Endothelial cell (in vitro differentiated cells): ENCODE measurements around the gene PGM2L1. TPM values are rescaled to one million over a fixed set of nuclear protein-coding genes. Genes with fewer than 3 reads are reported as not detected.
"Not testable (repeated sequence)": the region's sequence is repeated elsewhere in the genome, so short reads cannot be mapped to it uniquely, and the experiment has no call there.

Source experiments
- DNase-seq: peaks from one replicate; pipeline ENCODE4 v3.0.0; 2021; ENCODE audit warnings: low spot score
- H3K27ac Mint-ChIP-seq: one replicate; pipeline ENCODE4 v1.8.0; 2021; ENCODE audit warnings: mixed read lengths, inconsistent platforms; ENCODE audit not compliant: unreplicated experiment
- H3K27me3 Mint-ChIP-seq: one replicate; pipeline ENCODE4 v1.8.0; 2021; ENCODE audit warnings: mild to moderate bottlenecking, moderate library complexity, mixed read lengths, inconsistent platforms; ENCODE audit not compliant: unreplicated experiment
- H3K36me3 Mint-ChIP-seq: one replicate; pipeline ENCODE4 v1.8.0; 2021; ENCODE audit warnings: mild to moderate bottlenecking, low read depth, mixed read lengths, inconsistent platforms; ENCODE audit not compliant: unreplicated experiment
- H3K4me1 Mint-ChIP-seq: one replicate; pipeline ENCODE4 v1.8.0; 2021; ENCODE audit warnings: mild to moderate bottlenecking, mixed read lengths, inconsistent platforms; ENCODE audit not compliant: unreplicated experiment
- H3K4me3 Mint-ChIP-seq: one replicate; pipeline ENCODE4 v1.8.0; 2021; ENCODE audit warnings: mild to moderate bottlenecking, mixed read lengths, inconsistent platforms; ENCODE audit not compliant: unreplicated experiment
- H3K9me3 Mint-ChIP-seq: one replicate; pipeline ENCODE4 v1.8.0; 2021; ENCODE audit warnings: mixed read lengths, inconsistent platforms; ENCODE audit not compliant: unreplicated experiment
- total RNA-seq: library from RNA; stranded (reverse); fragmentation: NEBNext Ultra II Directional; extraction: Animal tissue kit (Norgen Biotek cat#: 25700); gene quantifications from one replicate; pipeline ENCODE4 v1.2.1, GENCODE V29; 2021; ENCODE audit not compliant: unreplicated experiment
- TF ChIP-seq, protein P1 (sequence below): fragments of 200-600 bp; sonication (generic); IDR thresholded peaks from one replicate; pipeline ENCODE4 v1.5.0; 2021; ENCODE audit warnings: antibody characterized with exemption; ENCODE audit not compliant: unreplicated experiment

PGM2L1 gene
- total RNA-seq, 1 donor from 2014 or later: 51.3 TPM

DNA sequence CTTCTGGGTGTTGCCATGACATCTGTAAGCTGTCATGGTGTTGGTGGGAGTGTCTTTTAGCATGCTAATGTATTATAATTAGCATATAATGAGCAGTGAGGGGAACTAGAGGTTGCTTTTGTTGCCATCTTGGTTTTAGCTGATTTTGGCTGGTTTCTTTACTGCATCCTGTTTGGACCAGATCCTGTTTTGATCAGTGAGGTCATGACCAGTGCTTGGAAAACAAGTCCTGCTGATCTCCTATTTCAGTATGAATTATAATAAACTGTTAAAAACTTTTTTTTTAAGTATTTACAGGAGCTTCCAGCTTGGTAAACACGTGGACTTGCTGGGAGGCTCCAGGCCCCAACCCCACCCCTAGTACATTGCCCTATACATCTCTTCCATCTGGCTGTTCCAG, 56.3 kb downstream of the PGM2L1 start:
- no peak for DNase-seq
- Mint-ChIP-seq H3K27ac (no peak overlapping the region), H3K36me3 (peaks cover 24% of the 10 kb centered on the region), H3K4me3 (peak overlapping the region; percentile 11), H3K27me3 (no peaks in the 10 kb centered on the region), H3K4me1 (no peaks in the 10 kb centered on the region), H3K9me3 (no peaks in the 10 kb centered on the region)
- TF ChIP-seq, protein P1, sequence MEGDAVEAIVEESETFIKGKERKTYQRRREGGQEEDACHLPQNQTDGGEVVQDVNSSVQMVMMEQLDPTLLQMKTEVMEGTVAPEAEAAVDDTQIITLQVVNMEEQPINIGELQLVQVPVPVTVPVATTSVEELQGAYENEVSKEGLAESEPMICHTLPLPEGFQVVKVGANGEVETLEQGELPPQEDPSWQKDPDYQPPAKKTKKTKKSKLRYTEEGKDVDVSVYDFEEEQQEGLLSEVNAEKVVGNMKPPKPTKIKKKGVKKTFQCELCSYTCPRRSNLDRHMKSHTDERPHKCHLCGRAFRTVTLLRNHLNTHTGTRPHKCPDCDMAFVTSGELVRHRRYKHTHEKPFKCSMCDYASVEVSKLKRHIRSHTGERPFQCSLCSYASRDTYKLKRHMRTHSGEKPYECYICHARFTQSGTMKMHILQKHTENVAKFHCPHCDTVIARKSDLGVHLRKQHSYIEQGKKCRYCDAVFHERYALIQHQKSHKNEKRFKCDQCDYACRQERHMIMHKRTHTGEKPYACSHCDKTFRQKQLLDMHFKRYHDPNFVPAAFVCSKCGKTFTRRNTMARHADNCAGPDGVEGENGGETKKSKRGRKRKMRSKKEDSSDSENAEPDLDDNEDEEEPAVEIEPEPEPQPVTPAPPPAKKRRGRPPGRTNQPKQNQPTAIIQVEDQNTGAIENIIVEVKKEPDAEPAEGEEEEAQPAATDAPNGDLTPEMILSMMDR: no peak

GRCh38 chr11:74339619-74340018, 58.6 kb downstream of the PGM2L1 start:
- no peaks in the 10 kb centered on the region for H3K9me3 Mint-ChIP-seq
- no peaks in the 10 kb centered on the region for H3K4me1 Mint-ChIP-seq
- H3K27ac Mint-ChIP-seq: no peak overlapping the region
- no peaks in the 10 kb centered on the region for H3K27me3 Mint-ChIP-seq
- H3K36me3 Mint-ChIP-seq: peaks cover 26% of the 10 kb centered on the region
- H3K4me3 Mint-ChIP-seq: no peak overlapping the region
- TF ChIP-seq, protein P1: no peak
- no peak for DNase-seq

GRCh38 chr11:74338963-74339362, 59.3 kb downstream of the PGM2L1 start:
- Mint-ChIP-seq H3K4me1 (no peaks in the 10 kb centered on the region), H3K27ac (no peak overlapping the region), H3K27me3 (no peaks in the 10 kb centered on the region), H3K9me3 (no peaks in the 10 kb centered on the region), H3K36me3 (peaks cover 24% of the 10 kb centered on the region), H3K4me3 (no peak overlapping the region)
- TF ChIP-seq, protein P1: no peak
- DNase-seq: no peak

DNA sequence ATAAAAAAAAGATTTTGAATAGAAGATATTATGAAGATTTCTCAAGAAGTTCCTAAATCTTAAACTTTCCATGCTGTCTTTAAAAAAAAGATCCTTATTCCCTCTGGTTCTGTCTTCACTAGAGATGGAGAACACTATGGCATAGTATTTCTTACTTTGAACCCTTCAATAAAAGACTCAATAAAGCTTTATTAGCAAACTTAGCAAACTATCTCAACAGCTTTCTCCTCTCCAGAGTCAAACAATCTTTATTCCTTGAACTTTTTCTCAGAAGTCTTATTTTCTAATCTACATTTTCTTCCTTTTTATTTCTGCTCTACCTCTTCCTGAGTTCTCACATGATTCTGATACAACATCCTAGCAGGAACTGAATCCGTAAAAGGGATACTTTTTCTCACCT, 65.0 kb downstream of the PGM2L1 start:
- TF ChIP-seq, protein P1: no peak

DNA sequence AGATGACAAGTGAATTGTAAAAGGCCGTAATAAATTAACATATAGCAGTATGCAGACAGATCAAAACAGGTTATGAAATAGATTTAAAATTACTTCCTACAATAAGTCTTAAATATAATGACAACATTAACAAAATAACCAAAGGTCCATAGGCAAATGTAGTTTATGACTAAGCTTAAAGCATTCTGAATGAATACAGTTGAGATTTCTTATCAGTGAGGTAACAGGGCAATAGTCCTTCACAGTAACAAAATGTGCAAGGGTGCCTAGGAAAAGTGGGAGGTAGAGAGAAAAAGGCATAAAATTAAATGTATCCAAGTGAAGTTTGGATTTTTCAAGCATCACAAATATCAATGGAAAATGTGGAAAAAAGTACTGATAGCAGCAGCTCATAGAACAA, 65.9 kb downstream of the PGM2L1 start:
- Mint-ChIP-seq H3K4me1 (peaks cover 5% of the 10 kb centered on the region), H3K27ac (no peak overlapping the region), H3K27me3 (no peaks in the 10 kb centered on the region), H3K9me3 (no peaks in the 10 kb centered on the region), H3K36me3 (peaks cover 21% of the 10 kb centered on the region), H3K4me3 (no peak overlapping the region)
- DNase-seq: no peak
- TF ChIP-seq, protein P1: no peak

More for the DNA sequence above, 65.0 kb downstream of the PGM2L1 start:
- DNase-seq: no peak
- H3K4me3 Mint-ChIP-seq: no peak overlapping the region
- no peaks in the 10 kb centered on the region for H3K9me3 Mint-ChIP-seq
- peaks cover under 1% of the 10 kb centered on the region for H3K4me1 Mint-ChIP-seq
- peaks cover 18% of the 10 kb centered on the region for H3K36me3 Mint-ChIP-seq
- H3K27me3 Mint-ChIP-seq: no peaks in the 10 kb centered on the region
- no peak overlapping the region for H3K27ac Mint-ChIP-seq

DNA sequence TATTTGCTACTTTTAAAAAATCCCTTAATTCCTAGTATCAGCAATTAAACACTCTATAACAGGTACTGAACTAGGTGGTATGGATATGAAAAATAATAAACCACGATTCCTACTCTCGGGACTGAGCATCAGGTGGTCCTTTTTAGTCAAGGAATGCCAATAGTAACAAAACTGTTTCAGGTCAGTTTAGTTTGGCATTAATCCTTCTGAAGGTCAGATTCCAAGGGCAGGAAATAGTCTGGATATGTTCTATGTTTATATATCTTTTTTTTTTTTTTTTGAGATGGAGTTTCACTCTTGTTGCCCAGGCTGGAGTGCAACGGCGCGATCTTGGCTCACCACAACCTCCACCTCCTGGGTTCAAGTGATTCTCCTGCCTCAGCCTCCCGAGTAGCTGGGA, 67.2 kb downstream of the PGM2L1 start:
- H3K27me3 Mint-ChIP-seq, H3K4me3 Mint-ChIP-seq, H3K9me3 Mint-ChIP-seq, H3K27ac Mint-ChIP-seq, DNase-seq: not testable (repeated sequence)
- peaks cover 18% of the 10 kb centered on the region for H3K4me1 Mint-ChIP-seq
- peaks cover 14% of the 10 kb centered on the region for H3K36me3 Mint-ChIP-seq
